ENCODE measurements around the gene NFATC2IP.
"Not testable (repeated sequence)": the region's sequence is repeated elsewhere in the genome, so short reads cannot be mapped to it uniquely, and the experiment has no call there.

The NFATC2IP gene

GRCh38 chr16:28975158-28975599, 24.4 kb downstream of the NFATC2IP start:
- no peak for DNase-seq

- DNase-seq: no peak
Observed at GRCh38 chr16:28977703-28978662, 27.2 kb downstream of the NFATC2IP start.

- DNase-seq: not testable (repeated sequence)
Observed at GRCh38 chr16:28980330-28980729, 29.6 kb downstream of the NFATC2IP start.

- DNase-seq: no peak
Observed at GRCh38 chr16:28980929-28981328, 30.2 kb downstream of the NFATC2IP start.

GRCh38 chr16:28981517-28981916, 30.8 kb downstream of the NFATC2IP start:
- DNase-seq: peak; percentile 53

- no peak for DNase-seq
Observed at GRCh38 chr16:28982418-28982817, 31.7 kb downstream of the NFATC2IP start.

GRCh38 chr16:28982949-28983348, 32.2 kb downstream of the NFATC2IP start:
- DNase-seq: no peak

- no peak for DNase-seq
Observed at GRCh38 chr16:28983644-28984043, 32.9 kb downstream of the NFATC2IP start.

GRCh38 chr16:28984091-28984490, 33.4 kb downstream of the NFATC2IP start:
- no peak for DNase-seq

GRCh38 chr16:28984619-28985135, 33.9 kb downstream of the NFATC2IP start, which contains the start of gene LAT:
LAT (plus strand) TSS chr16:28985052; CDS start chr16:28985418, 366 bp downstream.
- peak; percentile 71 for DNase-seq

GRCh38 chr16:28985211-28986041, 34.7 kb downstream of the NFATC2IP start:
- no peak for DNase-seq

GRCh38 chr16:28986046-28986445, 35.3 kb downstream of the NFATC2IP start:
- no peak for DNase-seq

GRCh38 chr16:28986492-28986891, 35.8 kb downstream of the NFATC2IP start:
- no peak for DNase-seq

- DNase-seq: no peak
Observed at GRCh38 chr16:28987170-28987853, 36.6 kb downstream of the NFATC2IP start.

- no peak for DNase-seq
Observed at GRCh38 chr16:28989363-28989762, 38.6 kb downstream of the NFATC2IP start.

GRCh38 chr16:28990375-28991040, 39.8 kb downstream of the NFATC2IP start:
- peak; percentile 82 for DNase-seq

GRCh38 chr16:28991687-28992086, 41.0 kb downstream of the NFATC2IP start:
- DNase-seq: no peak

GRCh38 chr16:28992496-28992895, 41.8 kb downstream of the NFATC2IP start:
- no peak for DNase-seq

- no peak for DNase-seq
Observed at GRCh38 chr16:28998837-28999236, 48.1 kb downstream of the NFATC2IP start.

GRCh38 chr16:28999577-28999976, 48.8 kb downstream of the NFATC2IP start:
- no peak for DNase-seq

GRCh38 chr16:29000019-29000418, 49.3 kb downstream of the NFATC2IP start:
- no peak for DNase-seq
